CD14-positive monocyte (primary cell): ENCODE results near the gene PWWP2A. TPM values are rescaled to one million over a fixed set of nuclear protein-coding genes. Genes with fewer than 3 reads are reported as not detected.

Source experiments
- DNase-seq, 3 donors: peaks; one replicate each; pipeline ENCODE4 v3.0.0-alpha.2; 2011 to 2022
- H2AFZ ChIP-seq: 2 replicates; pipeline ENCODE4 v1.6.0; 2012; ENCODE audit warnings: mild to moderate bottlenecking, low read depth, low read length, inconsistent platforms; ENCODE audit not compliant: insufficient read depth, poor library complexity, severe bottlenecking
- H3K27ac ChIP-seq, 2 donors: 1 replicate in 1 of 2; 2 replicates in 1 of 2; pipeline ENCODE4 v1.5.1; 2012 to 2013; ENCODE audit warnings: low read length in 2 of 2, control low read depth in 1 of 2, inconsistent platforms in 1 of 2, low read depth in 1 of 2, mild to moderate bottlenecking in 1 of 2
- H3K27me3 ChIP-seq, 2 donors: one replicate each; pipeline versions ENCODE4 v1.6.0 to v1.6.1; 2011 to 2013; ENCODE audit warnings: low read length in 2 of 2; ENCODE audit not compliant: control insufficient read depth in 2 of 2, insufficient read depth in 2 of 2
- H3K36me3 ChIP-seq, 2 donors: replicated peaks in 1 of 2; 1 replicate in 1 of 2; 2 replicates in 1 of 2; pipeline versions ENCODE4 v1.5.1 to v1.6.1; 2012 to 2013; ENCODE audit warnings: low read length in 2 of 2, control low read depth in 1 of 2, inconsistent platforms in 1 of 2, mild to moderate bottlenecking in 1 of 2; ENCODE audit not compliant: insufficient read depth in 2 of 2, control insufficient read depth in 1 of 2
- H3K4me1 ChIP-seq, 2 donors: 1 replicate in 1 of 2; 2 replicates in 1 of 2; pipeline versions ENCODE4 v1.5.1 to v1.6.1; 2012 to 2013; ENCODE audit warnings: low read length in 2 of 2, control low read depth in 1 of 2, inconsistent platforms in 1 of 2, mild to moderate bottlenecking in 1 of 2, moderate library complexity in 1 of 2; ENCODE audit not compliant: insufficient read depth in 2 of 2, control insufficient read depth in 1 of 2
- H3K4me2 ChIP-seq: replicated peaks from 2 replicates; pipeline ENCODE3; 2012; ENCODE audit warnings: low read length, moderate library complexity, mild to moderate bottlenecking; ENCODE audit not compliant: poor library complexity, severe bottlenecking; ENCODE audit errors: extremely low read depth
- H3K4me3 ChIP-seq, 3 experiments: fragments of 200-600 bp in 1 of 3; sonication (generic) in 1 of 3; replicated peaks in 1 of 3; 1 replicate in 2 of 3; 2 replicates in 1 of 3; pipeline ENCODE4 v1.5.1; 2011 to 2013; ENCODE audit warnings: low read length in 3 of 3, mild to moderate bottlenecking in 3 of 3, control low read depth in 2 of 3, low read depth in 2 of 3, inconsistent platforms in 1 of 3, moderate library complexity in 1 of 3
- H3K79me2 ChIP-seq: 2 replicates; pipeline ENCODE4 v1.6.0; 2012; ENCODE audit warnings: mild to moderate bottlenecking, control low read depth, inconsistent platforms, low read length, moderate library complexity; ENCODE audit not compliant: insufficient read depth
- H3K9ac ChIP-seq: 2 replicates; pipeline ENCODE4 v1.6.0; 2017; ENCODE audit warnings: low read length, mild to moderate bottlenecking; ENCODE audit not compliant: insufficient read depth, poor library complexity, severe bottlenecking
- H3K9me3 ChIP-seq, 2 donors: replicated peaks in 1 of 2; 1 replicate in 1 of 2; 2 replicates in 1 of 2; pipeline versions ENCODE4 v1.5.1 to v1.6.1; 2012 to 2013; ENCODE audit warnings: low read length in 2 of 2, control low read depth in 1 of 2; ENCODE audit not compliant: control insufficient read depth in 1 of 2, insufficient read depth in 1 of 2
- H4K20me1 ChIP-seq: 2 replicates; pipeline ENCODE4 v1.6.0; 2012; ENCODE audit warnings: mild to moderate bottlenecking, low read length, control low read depth, moderate library complexity; ENCODE audit not compliant: insufficient read depth
- H3K27ac Mint-ChIP-seq, 7 donors: one replicate each; pipeline ENCODE4 v1.8.0; 2020; ENCODE audit warnings: mild to moderate bottlenecking in 7 of 7, mixed read lengths in 7 of 7, moderate library complexity in 6 of 7, inconsistent platforms in 2 of 7
- H3K27me3 Mint-ChIP-seq, 3 donors: one replicate each; pipeline ENCODE4 v1.8.0; 2021 to 2022; ENCODE audit warnings: low read depth in 3 of 3, mild to moderate bottlenecking in 3 of 3, mixed read lengths in 3 of 3, moderate library complexity in 3 of 3, inconsistent platforms in 1 of 3
- H3K36me3 Mint-ChIP-seq, 2 donors: one replicate each; pipeline ENCODE4 v1.8.0; 2020; ENCODE audit warnings: mixed read lengths in 2 of 2, inconsistent platforms in 1 of 2, mild to moderate bottlenecking in 1 of 2
- H3K4me1 Mint-ChIP-seq: one replicate; pipeline ENCODE4 v1.8.0; 2020; ENCODE audit warnings: mild to moderate bottlenecking, mixed read lengths
- H3K4me3 Mint-ChIP-seq, 2 donors: one replicate each; pipeline ENCODE4 v1.8.0; 2020; ENCODE audit warnings: mild to moderate bottlenecking in 2 of 2, mixed read lengths in 2 of 2, moderate library complexity in 1 of 2
- H3K9me3 Mint-ChIP-seq, 7 donors: one replicate each; pipeline ENCODE4 v1.8.0; 2020 to 2022; ENCODE audit warnings: mixed read lengths in 7 of 7, mild to moderate bottlenecking in 6 of 7, moderate library complexity in 6 of 7, inconsistent platforms in 2 of 7
- WGBS: methylation state at CpG from one replicate; pipeline ENCODE4 v1.1.5; 2013; ENCODE audit warnings: missing lambda C conversion rate; ENCODE audit not compliant: insufficient coverage; 5-methylcytosine and 5-hydroxymethylcytosine counted together
- intact Hi-C, 2 donors: fragments of 100-400 bp; cut with micrococcal nuclease; formaldehyde crosslinking; loops; one replicate each; pipeline versions ENCODE4 v1.15.0 to v1.15.1; 2023
- polyA plus RNA-seq, 3 donors: library from polyadenylated mRNA; depleted of rRNA in 1 of 3; unstranded in 2 of 3; stranded (reverse) in 1 of 3; fragments of 300-500 nt in 2 of 3; fragments of >200 nt in 1 of 3; fragmentation: Illumina TruSeq in 2 of 3; gene quantifications; 1 replicate in 2 of 3; 2 replicates in 1 of 3; pipeline ENCODE4 v1.2.3, GENCODE V29; 2012 to 2021
- TF ChIP-seq, protein P1 (sequence below): fragments of 200-600 bp; IDR thresholded peaks from one replicate; pipeline ENCODE4 v1.8.0; 2022; ENCODE audit warnings: antibody characterized with exemption, mild to moderate bottlenecking

Gene PWWP2A
- polyA plus RNA-seq, 3 donors = 18.8 to 21.6 (median 18.9) TPM

GRCh38 chr5:160090059-160090458, 29.2 kb downstream of the PWWP2A start:
- intact Hi-C loops = loop anchor here in 1 of 2 donors (10.0 kb wide), 1 partner anchor 245 kb away; no protein-coding TSS in a partner anchor
- H2AFZ ChIP-seq = no peak overlapping the region
- H3K79me2 ChIP-seq = peaks cover 58% of the 10 kb centered on the region
- no peaks in the 10 kb centered on the region for H3K27me3 ChIP-seq
- Mint-ChIP-seq H3K36me3 (peaks cover 21 to 31% of the 10 kb centered on the region in 2 donors), H3K27ac (peak overlapping the region in 2 of 7 donors; percentile 18 to 23), H3K4me3 (no peak overlapping the region), H3K27me3 (no peaks in the 10 kb centered on the region), H3K9me3 (no peaks in the 10 kb centered on the region), H3K4me1 (peaks cover 65% of the 10 kb centered on the region)
- no peaks in the 10 kb centered on the region for H3K9me3 ChIP-seq
- H4K20me1 ChIP-seq = no peaks in the 10 kb centered on the region
- peak overlapping the region in 1 of 2 donors; percentile 49 for H3K27ac ChIP-seq
- peaks cover 39 to 62% of the 10 kb centered on the region in 2 donors for H3K4me1 ChIP-seq
- WGBS = no CpG with 5 or more reads among the region's 1 CpG
- no peak overlapping the region for H3K4me3 ChIP-seq
- H3K36me3 ChIP-seq = peaks cover 13 to 21% of the 10 kb centered on the region in 2 donors
- no peak overlapping the region for H3K9ac ChIP-seq
- DNase-seq = no peak
- TF ChIP-seq, protein P1, sequence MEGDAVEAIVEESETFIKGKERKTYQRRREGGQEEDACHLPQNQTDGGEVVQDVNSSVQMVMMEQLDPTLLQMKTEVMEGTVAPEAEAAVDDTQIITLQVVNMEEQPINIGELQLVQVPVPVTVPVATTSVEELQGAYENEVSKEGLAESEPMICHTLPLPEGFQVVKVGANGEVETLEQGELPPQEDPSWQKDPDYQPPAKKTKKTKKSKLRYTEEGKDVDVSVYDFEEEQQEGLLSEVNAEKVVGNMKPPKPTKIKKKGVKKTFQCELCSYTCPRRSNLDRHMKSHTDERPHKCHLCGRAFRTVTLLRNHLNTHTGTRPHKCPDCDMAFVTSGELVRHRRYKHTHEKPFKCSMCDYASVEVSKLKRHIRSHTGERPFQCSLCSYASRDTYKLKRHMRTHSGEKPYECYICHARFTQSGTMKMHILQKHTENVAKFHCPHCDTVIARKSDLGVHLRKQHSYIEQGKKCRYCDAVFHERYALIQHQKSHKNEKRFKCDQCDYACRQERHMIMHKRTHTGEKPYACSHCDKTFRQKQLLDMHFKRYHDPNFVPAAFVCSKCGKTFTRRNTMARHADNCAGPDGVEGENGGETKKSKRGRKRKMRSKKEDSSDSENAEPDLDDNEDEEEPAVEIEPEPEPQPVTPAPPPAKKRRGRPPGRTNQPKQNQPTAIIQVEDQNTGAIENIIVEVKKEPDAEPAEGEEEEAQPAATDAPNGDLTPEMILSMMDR = no peak
- no peak overlapping the region for H3K4me2 ChIP-seq

- H3K4me3 ChIP-seq = no peak overlapping the region
Observed at GRCh38 chr5:160089531-160089930, 29.7 kb downstream of the PWWP2A start.

More at GRCh38 chr5:160089531-160089930, 29.7 kb downstream of the PWWP2A start:
- no peak overlapping the region for H2AFZ ChIP-seq
- H3K36me3 ChIP-seq = peaks cover 13 to 21% of the 10 kb centered on the region in 2 donors
- intact Hi-C loops = no loop called here
- no peak for DNase-seq
- TF ChIP-seq, protein P1 = no peak
- H3K4me1 ChIP-seq = peaks cover 39 to 62% of the 10 kb centered on the region in 2 donors
- Mint-ChIP-seq H3K27ac (peak overlapping the region in 2 of 7 donors; percentile 46 to 47), H3K27me3 (no peaks in the 10 kb centered on the region), H3K9me3 (no peaks in the 10 kb centered on the region), H3K4me1 (peaks cover 64% of the 10 kb centered on the region), H3K36me3 (peaks cover 21 to 31% of the 10 kb centered on the region in 2 donors), H3K4me3 (no peak overlapping the region)
- no peaks in the 10 kb centered on the region for H4K20me1 ChIP-seq
- no peaks in the 10 kb centered on the region for H3K9me3 ChIP-seq
- no peak overlapping the region for H3K4me2 ChIP-seq
- no peak overlapping the region for H3K9ac ChIP-seq
- WGBS = no CpG with 5 or more reads among the region's 2 CpGs
- no peaks in the 10 kb centered on the region for H3K27me3 ChIP-seq
- peak overlapping the region in 1 of 2 donors; percentile 49 for H3K27ac ChIP-seq
- H3K79me2 ChIP-seq = peaks cover 54% of the 10 kb centered on the region
